Mesenchymal stem cell (in vitro differentiated cells and primary cell): Measurements from ENCODE around the gene STK25.

Source experiments
- DNase-seq: peaks from one replicate; pipeline ENCODE4 v3.0.0-alpha.2; 2013
- H2AFZ ChIP-seq: one replicate; pipeline ENCODE4 v1.6.1; 2013; ENCODE audit warnings: low read depth, mild to moderate bottlenecking, control low read depth, inconsistent platforms, low read length, moderate library complexity
- H2AK5ac ChIP-seq: 2 replicates; pipeline ENCODE4 v1.6.1; 2013; ENCODE audit warnings: low read length, moderate library complexity, mild to moderate bottlenecking, inconsistent platforms; ENCODE audit not compliant: severe bottlenecking
- H2BK120ac ChIP-seq: one replicate; pipeline ENCODE4 v1.6.1; 2013; ENCODE audit warnings: low read depth, mild to moderate bottlenecking, inconsistent platforms, low read length, moderate library complexity
- H2BK12ac ChIP-seq, 2 experiments: one replicate each; pipeline ENCODE4 v1.6.1; 2013; ENCODE audit warnings: inconsistent platforms in 2 of 2, low read length in 2 of 2, mild to moderate bottlenecking in 2 of 2, moderate library complexity in 2 of 2, control low read depth in 1 of 2
- H2BK15ac ChIP-seq: one replicate; pipeline ENCODE4 v1.6.1; 2013; ENCODE audit warnings: mild to moderate bottlenecking, low read depth, inconsistent platforms; ENCODE audit not compliant: poor library complexity, severe bottlenecking
- H2BK5ac ChIP-seq: 2 replicates; pipeline ENCODE4 v1.6.1; 2013; ENCODE audit warnings: low read depth, mild to moderate bottlenecking, low read length, control low read depth, inconsistent platforms; ENCODE audit not compliant: poor library complexity, severe bottlenecking
- H3K14ac ChIP-seq, 2 experiments: one replicate each; pipeline ENCODE4 v1.6.1; 2013; ENCODE audit warnings: inconsistent platforms in 2 of 2, low read length in 2 of 2, control low read depth in 1 of 2, mild to moderate bottlenecking in 1 of 2, moderate library complexity in 1 of 2
- H3K18ac ChIP-seq, 2 experiments: one replicate each; pipeline ENCODE4 v1.6.1; 2013; ENCODE audit warnings: inconsistent platforms in 2 of 2, low read length in 2 of 2, control low read depth in 1 of 2, low read depth in 1 of 2, mild to moderate bottlenecking in 1 of 2
- H3K23ac ChIP-seq, 2 experiments: one replicate each; pipeline ENCODE4 v1.6.1; 2013; ENCODE audit warnings: inconsistent platforms in 2 of 2, low read length in 2 of 2, mild to moderate bottlenecking in 2 of 2, moderate library complexity in 2 of 2, control low read depth in 1 of 2
- H3K27ac ChIP-seq: 2 replicates; pipeline ENCODE4 v1.5.1; 2013; ENCODE audit warnings: mild to moderate bottlenecking, moderate library complexity, low read length, control low read depth, inconsistent platforms; ENCODE audit not compliant: poor library complexity, severe bottlenecking
- H3K27me3 ChIP-seq, 2 experiments: 2 replicates each; pipeline versions ENCODE4 v1.6.1 to v1.7.0; 2013; ENCODE audit warnings: low read length in 2 of 2, mild to moderate bottlenecking in 2 of 2, moderate library complexity in 2 of 2, control low read depth in 1 of 2, inconsistent platforms in 1 of 2; ENCODE audit not compliant: control insufficient read depth in 1 of 2, insufficient read depth in 1 of 2
- H3K36me3 ChIP-seq, 2 experiments: 2 replicates each; pipeline versions ENCODE4 v1.6.1 to v1.7.0; 2013; ENCODE audit warnings: low read length in 2 of 2, control low read depth in 1 of 2, inconsistent platforms in 1 of 2, low read depth in 1 of 2, mild to moderate bottlenecking in 1 of 2; ENCODE audit not compliant: insufficient read depth in 2 of 2, control insufficient read depth in 1 of 2
- H3K4ac ChIP-seq, 2 experiments: one replicate each; pipeline ENCODE4 v1.6.1; 2013; ENCODE audit warnings: inconsistent platforms in 2 of 2, low read length in 2 of 2, mild to moderate bottlenecking in 2 of 2, moderate library complexity in 2 of 2, control low read depth in 1 of 2, low read depth in 1 of 2
- H3K4me1 ChIP-seq: 2 replicates; pipeline ENCODE4 v1.6.1; 2013; ENCODE audit warnings: low read depth, low read length, control low read depth; ENCODE audit not compliant: control insufficient read depth, insufficient read depth
- H3K4me2 ChIP-seq: 2 replicates; pipeline ENCODE4 v1.6.1; 2013; ENCODE audit warnings: low read length, mild to moderate bottlenecking, inconsistent platforms; ENCODE audit not compliant: poor library complexity, severe bottlenecking
- H3K4me3 ChIP-seq, 2 experiments: 2 replicates each; pipeline versions ENCODE4 v1.5.1 to v1.7.0; 2013; ENCODE audit warnings: low read length in 2 of 2, mild to moderate bottlenecking in 2 of 2, control low read depth in 1 of 2, low read depth in 1 of 2; ENCODE audit not compliant: insufficient read depth in 1 of 2
- H3K79me1 ChIP-seq: replicated peaks from 2 replicates; pipeline ENCODE4 v1.6.1; 2013; ENCODE audit warnings: mild to moderate bottlenecking, control low read depth, low read length, inconsistent platforms; ENCODE audit not compliant: poor library complexity, severe bottlenecking
- H3K9ac ChIP-seq: 2 replicates; pipeline ENCODE4 v1.7.0; 2013; ENCODE audit warnings: mild to moderate bottlenecking, low read length, moderate library complexity
- H3K9me3 ChIP-seq: 2 replicates; pipeline ENCODE4 v1.7.0; 2013; ENCODE audit warnings: mild to moderate bottlenecking, low read length; ENCODE audit not compliant: control insufficient read depth
- H4K8ac ChIP-seq: one replicate; pipeline ENCODE4 v1.6.1; 2013; ENCODE audit warnings: inconsistent platforms, mild to moderate bottlenecking, low read length, moderate library complexity
- H4K91ac ChIP-seq: one replicate; pipeline ENCODE4 v1.6.1; 2013; ENCODE audit warnings: mild to moderate bottlenecking, low read length, inconsistent platforms
- WGBS: methylation state at CpG from one replicate; pipeline ENCODE4 v1.1.7; 2013; ENCODE audit warnings: mixed read lengths; 5-methylcytosine and 5-hydroxymethylcytosine counted together

Gene STK25

GRCh38 chr2:241532733-241533601 is 24.6 kb upstream of the STK25 start:
- Histone ChIP-seq H4K8ac (no peak overlapping the region), H3K9ac (no peak overlapping the region), H3K4me3 (no peak overlapping the region), H3K4ac (no peak overlapping the region), H2BK5ac (no peak overlapping the region), H3K4me1 (peaks cover 2% of the 10 kb centered on the region), H3K79me1 (no peaks in the 10 kb centered on the region), H3K23ac (no peak overlapping the region), H3K27me3 (peaks cover 9 to 52% of the 10 kb centered on the region in 2 experiments), H2BK15ac (no peak overlapping the region), H2AFZ (no peak overlapping the region), H3K14ac (no peak overlapping the region), H3K9me3 (no peaks in the 10 kb centered on the region), H2BK12ac (no peak overlapping the region), H3K18ac (no peak overlapping the region), H3K36me3 (no peaks in the 10 kb centered on the region), H3K27ac (no peak overlapping the region), H2BK120ac (no peak overlapping the region), H4K91ac (no peak overlapping the region), H3K4me2 (no peak overlapping the region), H2AK5ac (no peak overlapping the region)
- no peak for DNase-seq
- WGBS, result 92% methylated on average over 26 of the region's 26 CpGs

DNA sequence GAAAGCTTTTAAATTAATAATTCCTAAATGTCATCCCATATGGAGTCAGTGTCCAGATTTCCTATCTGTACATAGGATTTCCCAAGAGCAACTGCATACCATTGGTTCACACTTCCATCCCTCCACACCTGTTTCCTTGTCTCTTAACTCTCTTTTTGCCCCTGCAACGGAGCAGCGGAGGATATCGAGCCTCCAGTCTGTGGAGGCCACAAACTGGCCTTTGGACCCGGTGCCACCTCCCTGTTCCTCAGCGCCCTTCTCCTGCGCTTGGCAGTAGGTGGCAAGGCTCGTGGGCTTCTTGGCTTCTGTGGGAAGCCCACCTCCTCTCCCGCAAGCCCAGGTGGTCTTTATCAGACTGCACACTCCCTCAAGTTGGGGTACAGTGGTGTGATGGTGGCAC is 23.8 kb upstream of the STK25 start:
- no peak overlapping the region for H3K27ac ChIP-seq
- H2BK120ac ChIP-seq, result no peak overlapping the region
- no peak overlapping the region for H3K23ac ChIP-seq
- no peak overlapping the region for H3K4me2 ChIP-seq
- H3K14ac ChIP-seq, result no peak overlapping the region
- no peak overlapping the region for H2BK12ac ChIP-seq
- no peaks in the 10 kb centered on the region for H3K36me3 ChIP-seq
- H3K9ac ChIP-seq, result no peak overlapping the region
- no peak overlapping the region for H2BK15ac ChIP-seq
- H2BK5ac ChIP-seq, result no peak overlapping the region
- H4K8ac ChIP-seq, result no peak overlapping the region
- H3K9me3 ChIP-seq, result no peaks in the 10 kb centered on the region
- no peak overlapping the region for H4K91ac ChIP-seq
- no peak overlapping the region for H2AFZ ChIP-seq
- H3K79me1 ChIP-seq, result no peaks in the 10 kb centered on the region
- peaks cover 2% of the 10 kb centered on the region for H3K4me1 ChIP-seq
- H2AK5ac ChIP-seq, result no peak overlapping the region
- peaks cover 9 to 53% of the 10 kb centered on the region in 2 experiments for H3K27me3 ChIP-seq
- 89% methylated on average over 6 of the region's 8 CpGs for WGBS
- H3K4ac ChIP-seq, result no peak overlapping the region
- DNase-seq, result no peak
- no peak overlapping the region for H3K4me3 ChIP-seq
- H3K18ac ChIP-seq, result no peak overlapping the region

DNA sequence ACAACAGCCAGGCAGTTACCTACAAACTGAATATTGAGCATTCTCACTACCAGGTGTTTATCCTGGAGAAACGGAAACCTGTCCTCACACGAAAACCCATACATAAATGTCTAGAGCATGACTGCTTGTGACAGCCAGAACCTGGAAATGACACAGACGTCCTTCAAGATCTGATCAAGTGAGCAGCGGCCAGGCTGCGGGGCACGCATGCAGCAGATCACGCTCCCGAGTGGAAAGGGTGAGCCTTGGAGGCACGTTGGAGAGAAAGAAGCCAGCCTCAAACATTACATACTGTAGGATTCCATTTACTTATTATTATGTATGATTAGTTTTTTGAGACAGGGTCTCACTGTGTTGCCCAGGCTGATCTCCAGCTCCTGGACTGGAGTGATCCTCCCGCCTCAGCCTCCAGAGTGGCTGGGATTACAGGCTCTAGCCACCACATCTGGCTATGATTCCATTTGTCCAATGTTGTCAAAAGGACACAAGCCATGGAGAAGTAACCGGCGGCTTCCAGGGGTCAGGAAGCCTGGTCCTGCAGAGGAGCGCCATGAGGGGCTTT is 22.9 kb upstream of the STK25 start:
- Histone ChIP-seq H3K27me3 (peaks cover 9 to 50% of the 10 kb centered on the region in 2 experiments), H3K9me3 (peaks cover 2% of the 10 kb centered on the region), H4K8ac (no peak overlapping the region), H3K18ac (no peak overlapping the region), H2AK5ac (no peak overlapping the region), H4K91ac (no peak overlapping the region), H2BK120ac (no peak overlapping the region), H2BK5ac (no peak overlapping the region), H3K4ac (no peak overlapping the region), H3K9ac (no peak overlapping the region), H3K4me2 (no peak overlapping the region), H3K4me3 (no peak overlapping the region), H3K27ac (no peak overlapping the region), H3K36me3 (no peaks in the 10 kb centered on the region), H2BK15ac (no peak overlapping the region), H3K14ac (no peak overlapping the region), H2AFZ (no peak overlapping the region), H3K79me1 (no peaks in the 10 kb centered on the region), H2BK12ac (no peak overlapping the region), H3K23ac (no peak overlapping the region), H3K4me1 (peaks cover 2% of the 10 kb centered on the region)
- no peak for DNase-seq
- 93% methylated on average over 9 of the region's 13 CpGs for WGBS

- Histone ChIP-seq H2BK12ac (no peak overlapping the region), H4K91ac (no peak overlapping the region), H3K27ac (no peak overlapping the region), H3K4me2 (no peak overlapping the region), H3K4me1 (no peaks in the 10 kb centered on the region), H2BK120ac (no peak overlapping the region), H3K23ac (no peak overlapping the region), H2BK5ac (no peak overlapping the region), H2AFZ (no peak overlapping the region), H3K4ac (no peak overlapping the region), H3K9me3 (peaks cover 2% of the 10 kb centered on the region), H3K79me1 (no peaks in the 10 kb centered on the region), H2BK15ac (no peak overlapping the region), H3K14ac (no peak overlapping the region), H3K9ac (no peak overlapping the region), H3K27me3 (peaks cover 9 to 44% of the 10 kb centered on the region in 2 experiments), H2AK5ac (no peak overlapping the region), H4K8ac (no peak overlapping the region), H3K18ac (no peak overlapping the region), H3K36me3 (no peaks in the 10 kb centered on the region), H3K4me3 (no peak overlapping the region)
- no peak for DNase-seq
- WGBS, result 81% methylated on average over 7 of the region's 8 CpGs
These were observed 22.2 kb upstream of the STK25 start for GRCh38 chr2:241530571-241530970.
